H54 (cell line): Measurements from ENCODE around the gene MAPKAP1.

Source experiments
- DNase-seq: peaks from one replicate; pipeline ENCODE4 v3.0.0; 2011; ENCODE audit warnings: low spot score, mixed read lengths; ENCODE audit not compliant: insufficient read length
- FAIRE-seq: peaks from 3 replicates; lab custom pipeline; 2011; peaks lifted over from hg19 to GRCh38; lab: Jason Lieb, UNC
- POLR2A ChIP-seq: IDR thresholded peaks from 2 replicates; pipeline ENCODE4 v1.6.1; 2011; ENCODE audit warnings: low read depth, mild to moderate bottlenecking, low read length

The MAPKAP1 gene

DNA sequence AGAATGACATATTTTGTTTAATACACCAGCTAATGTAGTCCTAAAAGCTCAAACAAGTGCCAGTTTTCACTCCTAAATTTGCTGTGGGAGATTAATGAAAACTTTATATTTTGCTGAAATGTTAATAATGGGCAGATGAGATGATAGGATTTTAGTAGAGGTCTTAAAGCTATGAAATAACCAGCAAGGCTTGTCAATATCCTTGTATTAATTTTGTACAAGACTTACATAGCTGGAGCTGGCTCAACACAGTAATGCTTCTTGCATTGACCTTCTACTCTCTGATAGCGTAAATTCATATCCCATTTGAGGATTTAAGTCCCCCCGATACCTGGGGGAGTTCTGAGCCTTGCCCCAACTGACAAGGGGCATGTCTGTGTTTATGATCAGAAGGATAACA is 219.2 kb downstream of the MAPKAP1 start:
- TF ChIP-seq POLR2A, result no peak
- no peak for FAIRE-seq
- DNase-seq, result no peak

DNA sequence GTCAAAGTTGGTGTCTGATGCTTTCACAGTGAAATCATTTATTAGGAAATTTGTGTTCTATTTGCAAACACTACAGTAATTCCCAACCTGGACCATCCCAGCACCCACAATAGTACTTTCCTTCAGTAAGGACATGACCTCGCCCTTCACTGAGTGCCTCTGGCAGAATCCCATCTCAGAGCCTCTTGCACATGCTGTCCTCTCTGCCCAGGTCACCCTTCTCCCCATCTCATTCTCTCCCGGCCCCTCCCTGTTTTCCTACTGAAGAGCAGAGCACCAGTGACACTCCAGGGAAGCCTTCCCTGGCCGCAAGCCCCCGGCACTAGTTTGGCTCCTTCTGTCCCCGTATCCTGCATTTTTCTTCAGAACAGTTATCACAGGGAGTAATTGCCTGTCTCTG is 220.4 kb downstream of the MAPKAP1 start:
- FAIRE-seq (no peak), DNase-seq (no peak)
- TF ChIP-seq POLR2A, result no peak

DNA sequence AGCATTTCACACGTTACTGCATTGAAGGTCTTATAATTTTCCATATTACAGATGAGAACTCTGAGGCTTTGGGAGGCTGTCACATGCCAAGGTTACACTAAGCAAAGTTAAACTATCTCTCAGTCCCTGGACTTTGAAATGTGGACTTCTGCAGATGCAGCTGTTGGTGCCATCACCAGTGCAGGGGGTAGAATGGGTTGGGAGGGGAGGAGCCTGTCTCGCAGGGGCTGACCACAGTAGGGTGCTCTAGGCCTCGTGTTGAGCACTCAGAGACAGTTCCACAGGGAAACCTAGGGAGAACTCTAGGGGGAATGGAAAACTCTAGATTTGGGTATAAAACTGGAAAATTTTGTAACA is 220.9 kb downstream of the MAPKAP1 start:
- DNase-seq (no peak), FAIRE-seq (no peak)

DNA sequence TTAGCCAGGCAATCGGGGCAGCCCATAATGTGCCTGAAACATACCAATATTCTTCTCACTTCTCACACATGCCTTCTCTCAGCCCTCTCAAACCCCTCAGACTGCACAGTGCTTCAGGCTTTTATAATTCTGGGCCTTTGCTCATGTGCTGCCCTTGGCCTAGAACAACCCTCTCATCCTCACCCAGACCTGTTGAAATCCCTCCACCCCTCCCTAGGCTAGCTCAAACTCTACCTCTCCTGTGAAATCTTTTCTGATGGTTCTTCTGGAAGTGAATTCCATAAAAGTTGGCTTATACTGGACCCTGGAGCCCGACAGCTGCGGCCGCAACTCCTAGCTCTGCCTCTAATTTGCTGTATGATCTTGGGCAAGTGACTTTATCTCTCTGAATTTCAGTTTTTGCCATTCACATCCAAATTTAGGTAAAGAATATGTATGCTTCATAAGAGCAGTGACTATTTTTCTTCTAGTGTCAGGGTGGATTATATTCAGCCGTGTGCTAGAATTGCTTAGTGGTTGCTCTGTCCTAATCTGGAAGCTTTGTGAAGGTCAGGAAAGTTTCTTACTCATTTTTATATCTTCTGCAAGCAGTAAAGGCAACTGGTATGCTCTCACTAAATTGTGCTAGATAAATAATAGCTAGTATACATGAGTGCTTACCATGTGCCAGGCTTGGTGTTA is 221.4 kb downstream of the MAPKAP1 start:
- no peak for FAIRE-seq
- no peak for DNase-seq
- TF ChIP-seq POLR2A, result no peak

More for the DNA sequence above, 220.9 kb downstream of the MAPKAP1 start:
- no peak for TF ChIP-seq POLR2A

DNA sequence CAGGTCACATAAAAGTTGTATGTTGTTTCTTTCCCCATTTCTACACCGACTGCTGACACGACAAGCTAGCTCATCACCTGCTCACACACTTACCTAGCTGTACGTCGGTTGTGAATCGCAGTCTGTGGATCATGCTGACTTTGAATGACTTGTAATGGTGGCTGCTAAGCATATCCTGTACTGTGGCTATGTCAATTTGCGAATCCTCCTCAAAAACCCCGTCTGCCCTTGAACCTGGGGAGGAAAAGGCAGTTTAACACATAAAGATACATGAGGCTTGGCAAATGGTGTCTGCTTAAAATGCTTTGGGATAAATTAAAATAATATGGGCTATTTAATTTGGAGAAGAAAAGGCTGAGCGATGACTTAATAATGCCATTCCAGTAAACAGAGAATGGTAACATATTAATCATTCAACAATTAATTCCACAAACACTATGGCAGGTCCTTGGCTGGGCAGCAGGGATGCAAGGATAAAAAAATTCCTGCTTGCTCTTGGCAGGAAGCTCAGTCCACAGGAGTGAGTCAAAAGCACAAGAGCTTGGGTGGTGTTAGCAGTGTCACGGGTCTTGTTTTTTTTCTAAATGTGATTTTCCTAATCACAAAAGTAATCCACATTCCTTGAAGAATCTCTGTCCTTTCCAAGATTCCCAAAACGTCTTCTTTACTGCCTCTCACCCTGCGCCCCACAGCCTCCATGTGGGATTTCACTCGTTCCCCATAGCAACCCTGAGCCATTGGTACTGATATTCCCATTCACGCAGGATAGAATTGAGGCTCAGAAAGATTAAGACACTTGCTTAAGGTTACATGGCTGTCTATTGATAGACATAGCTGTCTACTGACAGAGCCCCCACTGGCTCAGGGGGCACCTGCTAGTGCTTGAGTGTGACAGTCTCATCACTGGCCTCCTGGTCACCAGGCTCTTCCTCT is 222.4 kb downstream of the MAPKAP1 start:
- FAIRE-seq, result peak; percentile 85
- TF ChIP-seq POLR2A, result no peak

DNA sequence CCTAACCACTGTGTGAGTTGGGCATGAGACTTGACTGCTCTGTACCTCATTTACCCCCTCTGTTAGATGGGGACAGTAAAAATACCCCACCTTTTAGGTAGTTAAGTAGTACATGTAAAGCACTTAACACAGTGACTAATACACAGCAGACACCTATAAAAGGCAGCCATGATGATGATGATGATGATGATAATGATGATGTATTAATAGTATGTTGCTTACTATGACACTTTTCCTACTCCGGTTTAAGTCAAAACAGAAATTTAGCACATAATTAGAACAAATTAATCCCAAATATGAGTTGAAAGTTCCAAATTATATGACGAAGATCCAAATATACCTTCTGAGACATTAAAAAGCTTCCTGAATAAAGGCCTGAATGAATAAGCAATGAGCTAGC is 223.3 kb downstream of the MAPKAP1 start:
- no peak for TF ChIP-seq POLR2A
- FAIRE-seq (no peak), DNase-seq (no peak)

More for the DNA sequence above, 222.4 kb downstream of the MAPKAP1 start:
- peak; percentile 65 for DNase-seq

DNA sequence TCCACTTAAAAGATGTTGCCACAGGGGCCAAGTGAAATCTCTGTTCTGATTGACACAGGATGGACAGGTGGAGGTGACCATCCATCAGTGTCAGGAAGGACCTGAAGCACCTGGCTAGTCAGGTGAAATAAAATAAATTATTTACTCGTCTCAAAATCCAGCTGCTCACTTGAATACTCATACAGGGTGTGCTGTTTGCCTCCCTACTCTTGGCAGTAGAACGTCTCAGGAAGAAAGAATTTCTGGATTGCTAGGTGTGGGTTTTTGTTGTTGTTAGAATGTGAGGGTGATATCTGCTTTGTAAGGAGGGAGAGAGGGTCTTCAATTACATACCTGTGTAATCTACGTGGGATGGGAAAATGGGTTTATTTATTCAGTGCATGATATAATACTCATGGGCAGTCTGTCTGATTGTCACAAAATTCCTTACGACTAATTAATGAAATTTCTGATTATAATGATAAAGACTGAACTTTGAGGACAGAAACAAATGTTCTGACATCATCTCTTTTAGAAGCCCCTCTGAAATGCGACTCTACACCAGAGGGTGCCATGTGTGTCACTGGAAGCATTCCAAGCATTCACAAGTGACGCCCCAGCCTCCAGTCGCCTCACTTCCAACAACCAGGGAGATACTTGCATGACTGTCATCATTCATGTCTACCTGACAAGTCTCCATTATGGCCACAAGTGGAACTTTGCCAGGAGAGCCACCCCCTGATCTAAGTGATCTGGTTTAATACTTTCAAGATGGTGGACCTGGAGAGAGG is 227.0 kb downstream of the MAPKAP1 start:
- DNase-seq, result no peak
- no peak for FAIRE-seq

DNA sequence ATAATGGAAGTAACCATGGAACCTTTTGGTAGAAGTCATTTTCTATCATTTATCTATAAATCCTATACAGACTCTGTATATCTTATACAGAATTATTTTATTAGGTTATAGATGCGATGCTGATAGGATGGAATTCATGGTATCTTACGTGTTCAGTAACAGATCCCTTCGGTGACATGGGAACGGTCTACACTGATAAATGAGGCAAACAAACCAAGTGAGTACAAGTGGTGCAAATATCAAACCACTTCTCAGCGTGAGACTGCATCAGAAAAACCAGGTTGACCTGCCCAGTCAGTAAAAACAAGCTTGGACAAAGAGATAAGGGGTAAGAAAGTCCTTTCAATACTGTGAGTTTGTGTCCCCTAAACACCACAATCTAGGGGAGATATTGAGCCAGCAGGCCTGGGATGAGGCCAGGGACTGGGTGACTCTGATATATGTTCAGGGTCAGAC is 229.9 kb downstream of the MAPKAP1 start:
- DNase-seq, result no peak
- FAIRE-seq, result no peak
- no peak for TF ChIP-seq POLR2A

More for the DNA sequence above, 227.0 kb downstream of the MAPKAP1 start:
- no peak for TF ChIP-seq POLR2A

DNA sequence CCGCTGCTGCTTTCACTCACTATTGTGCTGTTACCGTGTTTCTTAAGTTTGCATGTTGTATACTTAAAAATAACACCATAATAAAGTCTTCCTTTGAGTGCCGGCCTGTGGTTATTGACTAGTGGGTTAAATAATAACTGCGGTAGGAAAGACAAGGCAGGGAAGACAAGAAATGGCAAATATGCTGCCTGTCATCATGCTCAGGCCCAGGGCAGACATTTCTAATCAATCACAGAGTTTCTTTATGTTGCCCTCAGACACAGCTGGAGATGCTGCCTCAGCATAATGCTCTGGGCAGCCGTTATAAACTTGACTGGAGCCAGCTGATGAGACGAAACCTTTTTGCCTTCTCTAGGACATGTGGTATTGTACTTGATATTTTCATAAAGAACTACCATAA is 230.4 kb downstream of the MAPKAP1 start:
- FAIRE-seq (no peak), DNase-seq (no peak)
- no peak for TF ChIP-seq POLR2A

DNA sequence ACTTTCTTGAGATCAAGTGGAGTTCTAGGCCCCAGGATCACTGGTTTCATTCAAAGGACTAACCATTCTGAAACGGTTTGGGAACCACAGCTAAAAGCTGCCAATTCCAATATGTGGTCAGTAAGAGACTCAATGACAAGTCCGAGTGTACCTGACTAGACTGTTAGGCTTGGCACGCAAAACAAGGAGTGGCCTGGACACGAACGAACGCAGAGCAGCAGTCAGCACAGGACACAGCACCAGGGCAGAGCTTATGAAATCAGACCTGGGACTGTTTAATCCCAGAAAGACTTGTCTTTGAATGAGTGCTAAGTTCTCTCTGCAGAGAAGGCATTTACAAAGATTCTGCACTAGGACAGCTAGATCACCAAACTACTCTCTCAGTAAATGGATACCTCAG is 231.6 kb downstream of the MAPKAP1 start:
- no peak for TF ChIP-seq POLR2A
- FAIRE-seq (no peak), DNase-seq (no peak)

DNA sequence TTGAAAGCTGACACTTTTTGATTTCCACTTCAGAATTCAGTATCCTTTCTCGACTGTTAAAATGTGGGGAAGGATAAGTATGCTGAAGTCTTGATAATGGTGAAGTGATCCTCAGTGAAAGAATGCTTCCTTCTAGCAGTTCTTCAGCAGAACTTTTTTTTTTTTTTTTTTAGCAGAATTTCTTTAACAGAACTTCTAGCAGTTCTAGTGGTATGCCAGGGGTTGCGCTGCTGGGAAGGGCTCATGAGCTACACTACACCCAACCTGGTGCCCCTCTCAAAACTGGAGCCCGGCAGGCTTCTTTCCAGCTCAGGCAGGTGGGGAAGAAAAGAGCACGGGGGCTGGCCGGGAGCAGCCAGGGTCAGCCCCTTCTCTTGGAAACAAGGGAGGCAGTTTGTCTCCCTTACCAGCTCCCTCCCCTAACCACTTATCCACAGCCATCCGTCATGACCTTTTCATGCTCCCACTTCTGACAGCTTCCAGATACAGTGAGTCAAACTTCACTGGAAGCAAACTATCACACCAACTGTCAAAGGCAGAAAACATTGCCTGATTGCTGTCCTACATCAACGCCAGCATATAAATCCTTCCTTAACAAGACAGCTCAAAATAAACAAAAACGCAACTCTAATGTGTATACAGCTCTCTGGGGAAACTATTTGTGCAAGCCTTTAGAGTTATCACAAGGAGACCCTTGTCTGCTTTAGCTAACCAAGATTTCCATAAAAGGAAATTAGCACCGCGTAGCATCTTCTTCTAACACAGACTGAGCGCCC is 233.9 kb downstream of the MAPKAP1 start:
- DNase-seq (peak; percentile 61), FAIRE-seq (peak; percentile 88)
- no peak for TF ChIP-seq POLR2A

DNA sequence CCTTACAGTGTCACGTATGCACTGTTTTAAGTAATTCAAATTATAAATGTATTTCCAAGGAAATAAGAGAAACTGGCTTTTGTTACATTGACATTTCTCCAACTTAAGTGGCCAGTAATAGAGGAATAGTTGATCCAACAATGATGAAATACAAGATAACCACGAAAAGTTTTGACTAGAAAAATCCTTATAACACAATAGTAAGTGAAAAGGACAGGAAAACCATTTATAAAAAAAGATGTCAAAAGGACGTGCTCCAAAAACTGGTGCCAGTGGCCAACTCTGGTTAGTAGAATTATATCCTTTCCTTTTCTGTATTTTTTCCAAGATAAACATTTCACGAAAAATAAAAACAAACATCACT is 234.5 kb downstream of the MAPKAP1 start:
- no peak for TF ChIP-seq POLR2A
- FAIRE-seq, result no peak
- no peak for DNase-seq

DNA sequence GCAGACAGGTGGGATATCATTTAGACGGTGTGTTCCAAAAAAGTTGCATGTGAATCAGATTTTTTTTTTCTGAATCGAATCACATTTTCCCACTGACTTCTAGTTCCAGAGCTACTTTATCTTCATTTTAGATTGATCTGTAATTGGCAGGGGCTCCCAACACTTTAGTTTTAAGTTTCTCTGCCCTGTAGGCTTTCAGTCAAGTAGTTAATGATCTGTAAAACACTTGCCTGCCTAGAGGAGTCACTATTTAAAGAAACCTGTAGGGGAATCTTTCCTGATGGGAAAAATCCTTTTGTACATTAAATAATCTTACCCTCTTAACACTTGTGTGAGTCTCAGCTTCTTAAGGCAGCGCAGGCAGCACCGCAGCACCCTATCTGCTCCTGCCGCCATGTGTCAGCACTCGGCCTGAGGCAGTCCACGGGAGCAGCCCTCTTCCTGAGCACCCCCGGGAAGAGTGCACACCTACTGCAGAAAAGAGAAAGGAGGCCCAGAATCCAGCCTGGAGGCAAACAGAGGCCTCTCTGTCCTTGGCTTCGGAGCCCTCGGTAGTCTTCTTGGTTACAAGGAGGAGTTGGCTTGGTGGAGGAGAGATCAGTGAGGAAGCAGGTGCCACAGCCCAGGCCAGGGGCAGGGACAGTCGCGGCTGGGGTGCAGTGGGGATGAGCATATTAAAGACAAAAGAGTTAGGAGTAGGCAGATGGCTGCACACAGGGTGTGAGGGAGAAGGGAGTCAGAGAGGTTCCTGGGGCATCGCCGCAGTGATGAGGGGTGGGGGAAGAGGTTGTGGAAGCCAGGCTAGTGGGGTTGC is 236.0 kb downstream of the MAPKAP1 start:
- DNase-seq, result no peak
- FAIRE-seq, result no peak
- TF ChIP-seq POLR2A, result no peak
